ENCODE results near the gene ITGA1. TPM values are rescaled to one million over a fixed set of nuclear protein-coding genes. Genes with fewer than 3 reads are reported as not detected.

The ITGA1 gene
- total RNA-seq, 2 donors from 2014 or later: 29.3 to 34.9 TPM

GRCh38 chr5:52910071-52910470 lies 122.4 kb downstream of the ITGA1 start:
- ATAC-seq (no peak), DNase-seq (no peak)
- intact Hi-C loops (cut with DNase I): loop anchor here (10.0 kb wide), 1 partner anchor 215 kb away; no protein-coding TSS in a partner anchor

GRCh38 chr5:52915176-52915875 lies 127.6 kb downstream of the ITGA1 start:
- peak; percentile 29 for DNase-seq
- peak; percentile 94 to 95 for ATAC-seq
- intact Hi-C loops (cut with DNase I): loop anchor here (5.0 to 10.0 kb wide), 2 partner anchors 128 to 221 kb away; partner anchors contain the start of genes ITGA1 (in 2 of the 2) and PELO (in 2 of the 2)

GRCh38 chr5:52920929-52921328 lies 133.2 kb downstream of the ITGA1 start:
- ATAC-seq (no peak), DNase-seq (no peak)
- intact Hi-C loops (cut with DNase I): no loop called here

- ATAC-seq: no peak
- DNase-seq: no peak
- intact Hi-C loops (cut with DNase I): no loop called here
These were observed 134.7 kb downstream of the ITGA1 start for GRCh38 chr5:52922384-52922783.

GRCh38 chr5:52924456-52924855 lies 136.7 kb downstream of the ITGA1 start:
- ATAC-seq (no peak), DNase-seq (no peak)
- intact Hi-C loops (cut with DNase I): no loop called here

GRCh38 chr5:52925001-52925400 lies 137.3 kb downstream of the ITGA1 start:
- intact Hi-C loops (cut with DNase I): no loop called here
- DNase-seq: no peak
- no peak for ATAC-seq

- DNase-seq (no peak), ATAC-seq (no peak)
- intact Hi-C loops (cut with DNase I): no loop called here
These were observed 141.0 kb downstream of the ITGA1 start for GRCh38 chr5:52928689-52929088.

GRCh38 chr5:52938226-52938625 lies 150.5 kb downstream of the ITGA1 start:
- no peak for DNase-seq
- intact Hi-C loops (cut with DNase I): no loop called here
- no peak for ATAC-seq

- ATAC-seq (no peak), DNase-seq (no peak)
- intact Hi-C loops (cut with DNase I): loop anchor here in 1 of 2 donors (10.0 kb wide), 1 partner anchor 1272 kb away; no protein-coding TSS in a partner anchor
These were observed 155.6 kb downstream of the ITGA1 start for GRCh38 chr5:52943285-52943684.

- DNase-seq (no peak), ATAC-seq (peak in 1 of 2 donors; percentile 35)
- intact Hi-C loops (cut with DNase I): loop anchor here in 1 of 2 donors (10.0 kb wide), 1 partner anchor 1271 kb away; no protein-coding TSS in a partner anchor
These were observed 156.1 kb downstream of the ITGA1 start for GRCh38 chr5:52943808-52944207.

GRCh38 chr5:52945040-52945439 lies 157.3 kb downstream of the ITGA1 start:
- ATAC-seq (no peak), DNase-seq (no peak)
- intact Hi-C loops (cut with DNase I): loop anchor here (5.0 to 10.0 kb wide), 3 partner anchors 47 to 1270 kb away; no protein-coding TSS in a partner anchor

- DNase-seq: no peak
- no peak for ATAC-seq
- intact Hi-C loops (cut with DNase I): loop anchor here (5.0 to 10.0 kb wide), 3 partner anchors 45 to 1268 kb away; no protein-coding TSS in a partner anchor
These were observed 159.5 kb downstream of the ITGA1 start for GRCh38 chr5:52947208-52947607.

- ATAC-seq: no peak
- intact Hi-C loops (cut with DNase I): loop anchor here (1.0 to 10.0 kb wide), 4 partner anchors 44 to 1267 kb away; no protein-coding TSS in a partner anchor
- DNase-seq: no peak
These were observed 160.1 kb downstream of the ITGA1 start for GRCh38 chr5:52947851-52948250.

- DNase-seq: peak; percentile 34
- peak; percentile 95 to 96 for ATAC-seq
- intact Hi-C loops (cut with DNase I): loop anchor here (1.0 to 10.0 kb wide), 4 partner anchors 44 to 1266 kb away; no protein-coding TSS in a partner anchor
These were observed 160.8 kb downstream of the ITGA1 start for GRCh38 chr5:52948418-52949076.

GRCh38 chr5:52950686-52951085 lies 163.0 kb downstream of the ITGA1 start:
- intact Hi-C loops (cut with DNase I): no loop called here

GRCh38 chr5:52952483-52952882 lies 164.8 kb downstream of the ITGA1 start:
- ATAC-seq (no peak), DNase-seq (no peak)
- intact Hi-C loops (cut with DNase I): no loop called here

More at GRCh38 chr5:52950686-52951085, 163.0 kb downstream of the ITGA1 start:
- no peak for ATAC-seq
- no peak for DNase-seq

GRCh38 chr5:52956014-52956413 lies 168.3 kb downstream of the ITGA1 start:
- intact Hi-C loops (cut with DNase I): no loop called here
- no peak for ATAC-seq
- DNase-seq: no peak

- intact Hi-C loops (cut with DNase I): no loop called here
- DNase-seq (no peak), ATAC-seq (no peak)
These were observed 169.4 kb downstream of the ITGA1 start for GRCh38 chr5:52956915-52957747.

- DNase-seq (no peak), ATAC-seq (no peak)
- intact Hi-C loops (cut with DNase I): no loop called here
These were observed 173.6 kb downstream of the ITGA1 start for GRCh38 chr5:52961274-52961681.
